Upper lobe of right lung (tissue), 1 donor: Measurements from ENCODE around the gene VANGL2. TPM values are rescaled to one million over a fixed set of nuclear protein-coding genes. Genes with fewer than 3 reads are reported as not detected.

ENCODE experiments used
- ATAC-seq: fragments of 200-7000 bp; cut with Tn5 transposase; one replicate; pipeline ENCODE4 v1.9.1; 2020; ENCODE audit warnings: mild to moderate bottlenecking, moderate library complexity
- DNase-seq: peaks from one replicate; pipeline ENCODE4 v3.0.0-alpha.2; 2020
- H3K27ac ChIP-seq: fragments of 200-600 bp; one replicate; pipeline ENCODE4 v1.8.0; 2022
- H3K27me3 ChIP-seq: fragments of 200-600 bp; one replicate; pipeline ENCODE4 v1.8.0; 2022; ENCODE audit warnings: mild to moderate bottlenecking
- H3K36me3 ChIP-seq: fragments of 200-600 bp; one replicate; pipeline ENCODE4 v1.8.0; 2022
- H3K4me1 ChIP-seq: fragments of 200-600 bp; one replicate; pipeline ENCODE4 v1.8.0; 2022
- H3K4me3 ChIP-seq: fragments of 200-600 bp; one replicate; pipeline ENCODE4 v1.8.0; 2022; ENCODE audit warnings: mild to moderate bottlenecking
- H3K9me3 ChIP-seq: fragments of 200-600 bp; one replicate; pipeline ENCODE4 v1.8.0; 2022
- CTCF ChIP-seq: fragments of 200-600 bp; IDR thresholded peaks from one replicate; pipeline ENCODE4 v1.8.0; 2022; ENCODE audit warnings: antibody characterized with exemption
- intact Hi-C: fragments of 100-400 bp; cut with DNase I; formaldehyde crosslinking; loops from one replicate; pipeline ENCODE4 v1.11.0; 2022
- total RNA-seq: library from RNA; stranded (reverse); fragmentation: NEBNext Ultra II Directional; extraction: Animal tissue kit (Norgen Biotek cat#: 25700); gene quantifications from one replicate; pipeline ENCODE4 v1.2.1, GENCODE V29; 2021
- donor health status: DM: no; HTN: yes; CAD: no; lungs with severe emphysema.

The VANGL2 gene
- total RNA-seq, 1 donor from 2014 or later, result 6.3 TPM

GRCh38 chr1:160437432-160438316, 37.3 kb downstream of the VANGL2 start:
- Histone ChIP-seq H3K36me3 (no peaks in the 10 kb centered on the region), H3K9me3 (no peaks in the 10 kb centered on the region), H3K4me3 (peak overlapping the region; percentile 28), H3K4me1 (no peaks in the 10 kb centered on the region), H3K27me3 (no peaks in the 10 kb centered on the region), H3K27ac (peak overlapping the region; percentile 63)
- ATAC-seq, result peak; percentile 39
- DNase-seq, result no peak
- intact Hi-C loops, result no loop called here
- no peak for TF ChIP-seq CTCF

- Histone ChIP-seq H3K27me3 (no peaks in the 10 kb centered on the region), H3K4me1 (no peaks in the 10 kb centered on the region), H3K27ac (peak overlapping the region; percentile 63), H3K4me3 (peak overlapping the region; percentile 28), H3K9me3 (no peaks in the 10 kb centered on the region), H3K36me3 (no peaks in the 10 kb centered on the region)
- no peak for TF ChIP-seq CTCF
- intact Hi-C loops, result no loop called here
- no peak for DNase-seq
- ATAC-seq, result no peak
Observed at GRCh38 chr1:160438317-160438918, 38.1 kb downstream of the VANGL2 start.

- H3K27ac ChIP-seq, result no peak overlapping the region
- intact Hi-C loops, result no loop called here
- DNase-seq (no peak), ATAC-seq (no peak)
- H3K4me3 ChIP-seq, result no peak overlapping the region
- no peaks in the 10 kb centered on the region for H3K4me1 ChIP-seq
- no peak for TF ChIP-seq CTCF
- no peaks in the 10 kb centered on the region for H3K9me3 ChIP-seq
- no peaks in the 10 kb centered on the region for H3K36me3 ChIP-seq
- no peaks in the 10 kb centered on the region for H3K27me3 ChIP-seq
Observed at GRCh38 chr1:160438935-160439334, 38.6 kb downstream of the VANGL2 start.

GRCh38 chr1:160439718-160440117, 39.4 kb downstream of the VANGL2 start:
- H3K9me3 ChIP-seq, result no peaks in the 10 kb centered on the region
- H3K27me3 ChIP-seq, result no peaks in the 10 kb centered on the region
- TF ChIP-seq CTCF, result no peak
- ATAC-seq, result no peak
- H3K4me3 ChIP-seq, result no peak overlapping the region
- DNase-seq, result no peak
- H3K4me1 ChIP-seq, result no peaks in the 10 kb centered on the region
- intact Hi-C loops, result no loop called here
- H3K27ac ChIP-seq, result no peak overlapping the region
- H3K36me3 ChIP-seq, result no peaks in the 10 kb centered on the region

- ATAC-seq, result no peak
- no peaks in the 10 kb centered on the region for H3K27me3 ChIP-seq
- H3K36me3 ChIP-seq, result no peaks in the 10 kb centered on the region
- H3K9me3 ChIP-seq, result no peaks in the 10 kb centered on the region
- no peak overlapping the region for H3K27ac ChIP-seq
- H3K4me1 ChIP-seq, result no peaks in the 10 kb centered on the region
- no peak for DNase-seq
- no peak overlapping the region for H3K4me3 ChIP-seq
- no peak for TF ChIP-seq CTCF
- intact Hi-C loops, result no loop called here
Observed at GRCh38 chr1:160446945-160447600, 46.7 kb downstream of the VANGL2 start.
